BJ (cell line): ENCODE results near the gene DHX32. TPM values are rescaled to one million over a fixed set of nuclear protein-coding genes. Genes with fewer than 3 reads are reported as not detected.

Source experiments
- CTCF ChIA-PET: fragments of 350-600 bp; formaldehyde crosslinking; extraction: SDS; loops from one replicate; lab custom pipeline; 2021; ENCODE audit warnings: antibody characterized with exemption, inconsistent platforms; lab: Yijun Ruan, JAX
- POLR2A ChIA-PET: fragments of 300-600 bp; sonication (Branson Sonifier 250); formaldehyde crosslinking; extraction: SDS; loops from one replicate; lab custom pipeline; 2021; ENCODE audit warnings: antibody characterized with exemption; lab: Charles Lee
- DNase-seq: peaks from one replicate; pipeline ENCODE4 v3.0.0-alpha.2; 2011; ENCODE audit warnings: low read depth
- H3K27me3 ChIP-seq: 2 replicates; pipeline ENCODE4 v1.6.0; 2011; ENCODE audit warnings: low read length; ENCODE audit not compliant: control insufficient read depth, insufficient read depth
- H3K36me3 ChIP-seq: 2 replicates; pipeline ENCODE4 v1.5.1; 2011; ENCODE audit warnings: low read length; ENCODE audit not compliant: control insufficient read depth, insufficient read depth
- H3K4me3 ChIP-seq: 2 replicates; pipeline ENCODE4 v1.5.1; 2011; ENCODE audit warnings: low read depth, mild to moderate bottlenecking, control low read depth, low read length
- polyA plus RNA-seq: library from polyadenylated mRNA; depleted of rRNA; stranded (reverse); fragments of >200 nt; gene quantifications from 2 replicates; pipeline ENCODE4 v1.2.3, GENCODE V29; 2011
- TF ChIP-seq, protein P1 (sequence below): IDR thresholded peaks from 2 replicates; pipeline ENCODE4 v1.5.1; 2011; ENCODE audit warnings: low read depth, mild to moderate bottlenecking, control low read depth, inconsistent platforms, low read length, moderate library complexity; ENCODE audit not compliant: insufficient read depth

DHX32 gene
- polyA plus RNA-seq, 1 experiment, result 18.2 TPM

DNA sequence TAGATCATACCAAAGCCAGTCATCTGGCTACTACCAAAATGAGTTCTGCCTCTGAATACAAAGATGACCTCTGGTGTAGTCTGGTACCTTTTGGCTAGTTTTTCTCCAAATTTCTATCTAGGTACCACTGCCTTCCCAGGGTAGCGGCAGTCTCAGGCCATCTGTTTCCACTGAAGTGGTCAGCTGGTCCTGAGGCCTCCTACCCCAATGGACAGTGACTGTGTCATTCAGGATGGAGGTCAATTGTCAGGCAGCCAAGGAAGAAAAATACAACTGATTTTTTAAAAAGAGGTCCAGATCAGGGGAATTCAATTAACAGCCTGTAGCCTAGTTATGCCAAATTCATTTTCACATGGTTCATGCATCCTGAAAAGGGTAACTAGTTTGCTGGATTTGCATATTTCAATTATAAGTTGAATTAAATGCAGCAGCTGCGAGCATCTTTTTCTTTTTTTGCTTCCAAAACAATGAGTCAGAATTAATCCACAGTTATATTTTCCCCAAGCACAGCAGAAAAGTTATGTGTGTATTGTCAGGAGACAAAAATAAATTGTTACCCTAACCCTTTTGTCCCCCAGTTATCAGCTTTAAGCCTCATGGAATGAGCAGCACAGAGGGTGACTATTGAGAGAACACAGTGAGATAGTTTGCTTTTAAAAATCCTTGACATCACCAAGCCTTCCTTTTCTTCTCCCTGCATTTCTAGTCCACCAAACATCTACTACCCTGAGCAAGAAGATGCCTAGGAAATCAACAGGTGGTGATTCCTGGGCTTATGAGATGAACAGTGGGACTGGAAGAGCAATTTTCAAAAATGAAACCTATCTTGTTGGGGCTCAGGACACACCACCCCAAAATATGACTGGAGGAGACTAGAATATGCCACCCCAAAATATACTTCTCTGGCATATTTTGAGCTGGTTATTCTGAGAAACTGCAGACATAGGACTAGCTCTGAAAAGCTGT lies 30.0 kb downstream of the DHX32 start:
- ChIA-PET POLR2A (no interaction called here), CTCF (no interaction called here)
- no peaks in the 10 kb centered on the region for H3K27me3 ChIP-seq
- no peak for DNase-seq
- H3K4me3 ChIP-seq, result no peak overlapping the region
- TF ChIP-seq, protein P1, sequence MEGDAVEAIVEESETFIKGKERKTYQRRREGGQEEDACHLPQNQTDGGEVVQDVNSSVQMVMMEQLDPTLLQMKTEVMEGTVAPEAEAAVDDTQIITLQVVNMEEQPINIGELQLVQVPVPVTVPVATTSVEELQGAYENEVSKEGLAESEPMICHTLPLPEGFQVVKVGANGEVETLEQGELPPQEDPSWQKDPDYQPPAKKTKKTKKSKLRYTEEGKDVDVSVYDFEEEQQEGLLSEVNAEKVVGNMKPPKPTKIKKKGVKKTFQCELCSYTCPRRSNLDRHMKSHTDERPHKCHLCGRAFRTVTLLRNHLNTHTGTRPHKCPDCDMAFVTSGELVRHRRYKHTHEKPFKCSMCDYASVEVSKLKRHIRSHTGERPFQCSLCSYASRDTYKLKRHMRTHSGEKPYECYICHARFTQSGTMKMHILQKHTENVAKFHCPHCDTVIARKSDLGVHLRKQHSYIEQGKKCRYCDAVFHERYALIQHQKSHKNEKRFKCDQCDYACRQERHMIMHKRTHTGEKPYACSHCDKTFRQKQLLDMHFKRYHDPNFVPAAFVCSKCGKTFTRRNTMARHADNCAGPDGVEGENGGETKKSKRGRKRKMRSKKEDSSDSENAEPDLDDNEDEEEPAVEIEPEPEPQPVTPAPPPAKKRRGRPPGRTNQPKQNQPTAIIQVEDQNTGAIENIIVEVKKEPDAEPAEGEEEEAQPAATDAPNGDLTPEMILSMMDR, result no peak
- H3K36me3 ChIP-seq, result peaks cover 10% of the 10 kb centered on the region

DNA sequence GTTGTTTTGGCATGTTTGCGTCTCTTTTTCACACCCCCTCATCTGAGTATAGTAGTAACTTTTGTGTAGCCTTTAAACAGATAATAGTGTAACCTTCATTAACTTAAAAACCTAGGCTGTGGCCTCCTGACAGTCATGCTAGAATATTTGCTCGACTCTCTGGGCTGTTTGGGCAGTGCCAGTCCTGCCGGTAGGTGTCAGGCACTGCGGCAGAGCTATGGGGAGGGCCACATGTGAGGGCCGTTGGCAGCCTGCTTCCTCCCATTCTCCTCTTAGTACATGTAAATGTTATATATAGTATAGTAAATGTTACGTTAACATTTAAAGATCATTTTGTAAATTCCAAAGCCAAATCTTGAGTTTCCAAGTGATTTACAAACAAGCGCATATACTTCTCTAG lies 31.6 kb downstream of the DHX32 start:
- peaks cover 14% of the 10 kb centered on the region for H3K36me3 ChIP-seq
- ChIA-PET CTCF (no interaction called here), POLR2A (no interaction called here)
- no peaks in the 10 kb centered on the region for H3K27me3 ChIP-seq
- no peak overlapping the region for H3K4me3 ChIP-seq
- DNase-seq, result no peak
- TF ChIP-seq, protein P1, result no peak

DNA sequence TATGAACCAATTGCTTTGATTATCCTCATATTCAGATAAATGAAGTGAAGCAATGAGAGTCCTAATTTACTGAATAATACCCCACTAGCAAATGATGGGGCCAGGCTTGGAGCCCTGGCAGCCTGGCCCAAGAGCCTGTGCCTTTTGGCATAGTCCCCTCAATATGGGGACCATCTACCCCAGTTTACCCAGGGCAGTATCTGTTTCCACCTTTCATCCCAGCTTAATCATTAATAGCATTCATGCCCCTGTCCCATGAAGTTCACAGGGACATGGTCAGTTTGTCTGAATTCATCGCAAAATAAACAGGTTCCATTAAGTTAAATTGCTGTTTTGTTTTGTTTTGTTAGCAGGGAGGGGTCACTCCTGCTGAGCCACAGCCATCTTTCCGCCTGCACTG lies 32.2 kb downstream of the DHX32 start:
- TF ChIP-seq, protein P1, result no peak
- Histone ChIP-seq H3K36me3 (peaks cover 13% of the 10 kb centered on the region), H3K27me3 (no peaks in the 10 kb centered on the region), H3K4me3 (no peak overlapping the region)
- no peak for DNase-seq
- ChIA-PET CTCF (no interaction called here), POLR2A (no interaction called here)

DNA sequence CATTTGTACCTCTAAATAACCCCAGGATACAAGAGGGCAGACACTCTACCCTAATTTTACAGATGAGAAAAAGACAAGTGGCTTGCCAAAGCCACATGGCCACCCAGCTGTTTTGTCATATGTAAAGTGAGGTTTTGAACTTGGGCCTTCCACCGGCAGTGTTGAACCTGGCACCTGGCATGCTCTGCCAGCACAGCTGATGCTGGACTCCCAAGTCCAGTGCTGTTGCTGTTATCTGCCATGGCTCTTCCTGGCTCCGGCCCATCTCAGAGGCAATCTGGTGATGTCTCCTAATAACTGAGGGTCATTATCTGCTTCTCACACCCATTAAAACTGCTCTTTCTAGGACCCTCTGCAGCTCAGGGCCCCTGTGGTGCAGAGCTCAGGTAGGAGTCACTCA lies 32.7 kb downstream of the DHX32 start:
- DNase-seq, result no peak
- H3K36me3 ChIP-seq, result peaks cover 13% of the 10 kb centered on the region
- CTCF ChIA-PET, result no interaction called here
- H3K27me3 ChIP-seq, result no peaks in the 10 kb centered on the region
- POLR2A ChIA-PET, result no interaction called here
- TF ChIP-seq, protein P1, result no peak
- no peak overlapping the region for H3K4me3 ChIP-seq

DNA sequence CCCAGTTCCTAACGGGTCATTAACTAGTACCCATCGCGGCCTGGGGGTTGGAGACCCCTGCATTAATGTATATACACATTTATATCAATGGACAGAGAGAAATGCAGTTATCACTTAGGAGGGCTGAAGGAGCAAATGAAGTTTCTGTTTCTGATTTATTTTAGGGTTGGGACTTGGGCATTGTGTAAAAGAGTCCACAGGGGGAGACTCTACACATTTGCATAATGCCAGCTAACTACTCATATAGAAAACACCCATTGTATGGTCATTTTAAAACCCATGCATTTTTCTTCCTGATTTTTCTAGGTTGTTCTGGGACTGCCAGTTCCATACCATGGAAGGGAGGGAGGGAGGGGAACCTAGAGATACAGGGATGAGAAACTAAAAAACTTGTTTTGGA lies 34.2 kb downstream of the DHX32 start:
- TF ChIP-seq, protein P1, result no peak
- H3K36me3 ChIP-seq, result peaks cover 13% of the 10 kb centered on the region
- CTCF ChIA-PET, result interaction anchor here (0.6 kb wide), 1 partner anchor 1113 kb away, joined by 3 read pairs; no protein-coding TSS in a partner anchor
- POLR2A ChIA-PET, result no interaction called here
- H3K4me3 ChIP-seq, result no peak overlapping the region
- H3K27me3 ChIP-seq, result no peaks in the 10 kb centered on the region
- DNase-seq, result no peak
